T-helper 2 cell treated with Interferon-gamma antibody and Interleukin-4, amounts not matched to agents 5 μg/mL and 100 μg/mL, for 36 hours (primary cell): ENCODE data around the gene CFAP43.
"Not testable (repeated sequence)": the region's sequence is repeated elsewhere in the genome, so short reads cannot be mapped to it uniquely, and the experiment has no call there.

Experiments used
- DNase-seq: peaks from one replicate; pipeline ENCODE4 v3.0.0; 2021; ENCODE audit warnings: low spot score
- H3K27ac Mint-ChIP-seq: one replicate; pipeline ENCODE4 v1.8.0; 2021; ENCODE audit warnings: mild to moderate bottlenecking, mixed read lengths
- H3K27me3 Mint-ChIP-seq: one replicate; pipeline ENCODE4 v1.8.0; 2021; ENCODE audit warnings: low read depth, mixed read lengths
- H3K36me3 Mint-ChIP-seq: one replicate; pipeline ENCODE4 v1.8.0; 2021; ENCODE audit warnings: low read depth, mixed read lengths
- H3K4me1 Mint-ChIP-seq: one replicate; pipeline ENCODE4 v1.8.0; 2021; ENCODE audit warnings: low read depth, mixed read lengths
- H3K4me3 Mint-ChIP-seq: one replicate; pipeline ENCODE4 v1.8.0; 2022; ENCODE audit warnings: mild to moderate bottlenecking, moderate library complexity, mixed read lengths
- H3K9me3 Mint-ChIP-seq: one replicate; pipeline ENCODE4 v1.8.0; 2021; ENCODE audit warnings: mixed read lengths

CFAP43 gene

DNA sequence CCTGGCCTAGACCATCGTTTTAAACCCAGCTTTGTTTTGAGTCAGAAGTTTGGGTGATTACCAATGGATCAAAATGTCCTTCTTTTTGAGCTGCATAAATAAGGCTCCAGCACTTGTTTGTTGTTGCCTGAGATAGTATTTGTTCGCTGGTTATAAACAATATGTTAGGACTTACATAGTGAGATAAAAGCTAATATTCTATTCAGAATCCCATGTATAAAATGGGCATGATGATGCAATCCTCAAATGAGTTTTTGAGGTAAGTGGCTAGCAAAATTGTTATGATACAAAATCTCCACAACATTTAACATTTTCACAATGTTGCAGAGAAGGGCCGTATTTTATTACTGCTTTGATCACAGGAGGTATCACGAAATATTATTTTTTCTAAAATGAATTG is 48.5 kb downstream of the CFAP43 start:
- peaks cover 16% of the 10 kb centered on the region for H3K27me3 Mint-ChIP-seq
- H3K9me3 Mint-ChIP-seq, result no peaks in the 10 kb centered on the region
- no peak for DNase-seq
- H3K27ac Mint-ChIP-seq, result no peak overlapping the region
- H3K4me3 Mint-ChIP-seq, result no peak overlapping the region
- no peaks in the 10 kb centered on the region for H3K36me3 Mint-ChIP-seq
- no peaks in the 10 kb centered on the region for H3K4me1 Mint-ChIP-seq

DNA sequence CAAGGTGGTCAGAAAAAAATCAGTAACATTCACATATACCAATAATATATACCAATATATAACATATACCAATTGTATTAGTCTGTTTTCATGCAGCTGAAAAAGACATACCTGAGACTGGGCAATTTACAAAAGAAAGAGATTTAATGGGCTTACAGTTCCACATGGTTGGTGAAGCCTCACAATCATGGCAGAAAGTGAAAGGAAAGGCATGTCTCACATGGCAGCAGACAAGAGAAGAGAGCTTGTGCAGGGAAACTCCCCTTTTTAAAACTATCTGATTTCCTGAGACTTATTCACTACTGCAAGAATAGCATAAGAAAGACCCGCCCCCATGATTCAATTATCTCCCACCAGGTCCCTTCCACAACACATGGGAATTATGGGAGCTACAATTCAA is 58.0 kb downstream of the CFAP43 start:
- not testable (repeated sequence) for H3K9me3 Mint-ChIP-seq, H3K27ac Mint-ChIP-seq, H3K36me3 Mint-ChIP-seq, H3K4me3 Mint-ChIP-seq, DNase-seq, H3K4me1 Mint-ChIP-seq
- peaks cover 37% of the 10 kb centered on the region for H3K27me3 Mint-ChIP-seq

DNA sequence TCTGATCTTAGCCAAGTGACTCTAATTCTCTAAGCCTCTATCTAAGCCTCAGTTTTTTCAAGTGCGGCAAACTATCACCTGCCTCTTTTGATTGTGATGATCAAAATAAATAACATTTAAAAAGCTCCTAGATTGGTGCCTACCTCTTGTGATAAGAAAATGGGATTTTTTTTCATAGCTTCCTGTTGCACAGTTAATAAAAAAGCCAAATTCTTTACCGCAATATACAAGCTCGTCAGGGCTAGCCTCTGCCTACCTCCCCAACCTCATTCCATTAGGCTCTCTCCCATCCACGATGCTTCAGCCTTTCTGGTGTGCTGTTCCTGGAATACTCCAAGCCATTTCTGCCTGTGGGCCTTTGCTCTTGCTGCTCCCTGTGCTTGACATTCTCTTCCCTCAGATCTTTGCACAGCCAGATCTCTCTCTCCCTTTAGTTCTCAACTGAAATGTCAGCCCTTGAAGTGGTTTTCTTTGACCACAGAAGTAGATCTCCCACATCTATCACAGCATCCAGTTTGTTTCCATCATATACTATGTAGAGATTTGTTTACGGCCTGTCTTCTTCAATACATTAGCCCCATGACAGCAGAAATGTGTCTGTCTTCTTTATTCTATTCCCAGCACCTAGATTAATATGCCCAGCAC is 61.4 kb downstream of the CFAP43 start:
- peaks cover 9% of the 10 kb centered on the region for H3K9me3 Mint-ChIP-seq
- H3K4me3 Mint-ChIP-seq, result no peak overlapping the region
- H3K4me1 Mint-ChIP-seq, result peaks cover 4% of the 10 kb centered on the region
- H3K27me3 Mint-ChIP-seq, result peaks cover 40% of the 10 kb centered on the region
- H3K36me3 Mint-ChIP-seq, result no peaks in the 10 kb centered on the region
- no peak for DNase-seq
- no peak overlapping the region for H3K27ac Mint-ChIP-seq

DNA sequence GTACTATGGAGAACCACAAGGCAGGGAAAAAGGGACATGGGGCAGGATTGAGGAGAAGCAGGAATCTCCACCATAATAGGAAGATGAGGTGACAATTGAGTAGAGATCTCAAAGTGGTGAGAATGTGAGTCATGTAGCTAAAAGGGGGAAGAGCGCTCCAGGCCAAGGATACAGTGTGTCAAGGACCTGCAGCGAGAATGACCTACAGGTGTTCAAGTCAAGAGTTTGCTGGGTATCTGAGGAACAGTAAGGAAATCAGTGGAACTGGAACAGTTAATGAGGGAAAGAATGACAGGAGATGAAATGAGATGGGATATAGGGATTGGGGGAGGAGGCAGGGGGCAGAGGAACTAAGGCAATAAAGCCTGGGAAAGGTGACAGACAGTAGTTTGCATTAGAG is 76.6 kb downstream of the CFAP43 start:
- H3K9me3 Mint-ChIP-seq, result peaks cover 15% of the 10 kb centered on the region
- no peak overlapping the region for H3K4me3 Mint-ChIP-seq
- H3K4me1 Mint-ChIP-seq, result no peaks in the 10 kb centered on the region
- peaks cover 30% of the 10 kb centered on the region for H3K27me3 Mint-ChIP-seq
- DNase-seq, result no peak
- H3K27ac Mint-ChIP-seq, result no peak overlapping the region
- no peaks in the 10 kb centered on the region for H3K36me3 Mint-ChIP-seq

GRCh38 chr10:104151737-104152136 is 80.4 kb downstream of the CFAP43 start:
- Mint-ChIP-seq H3K4me3 (no peak overlapping the region), H3K27me3 (peaks cover 35% of the 10 kb centered on the region), H3K4me1 (no peaks in the 10 kb centered on the region), H3K27ac (no peak overlapping the region), H3K9me3 (peaks cover 15% of the 10 kb centered on the region), H3K36me3 (no peaks in the 10 kb centered on the region)
- DNase-seq, result no peak

GRCh38 chr10:104150139-104150538 is 82.0 kb downstream of the CFAP43 start:
- Mint-ChIP-seq H3K9me3 (peaks cover 15% of the 10 kb centered on the region), H3K36me3 (no peaks in the 10 kb centered on the region), H3K4me1 (no peaks in the 10 kb centered on the region), H3K27ac (no peak overlapping the region), H3K4me3 (no peak overlapping the region), H3K27me3 (peaks cover 37% of the 10 kb centered on the region)
- DNase-seq, result no peak

DNA sequence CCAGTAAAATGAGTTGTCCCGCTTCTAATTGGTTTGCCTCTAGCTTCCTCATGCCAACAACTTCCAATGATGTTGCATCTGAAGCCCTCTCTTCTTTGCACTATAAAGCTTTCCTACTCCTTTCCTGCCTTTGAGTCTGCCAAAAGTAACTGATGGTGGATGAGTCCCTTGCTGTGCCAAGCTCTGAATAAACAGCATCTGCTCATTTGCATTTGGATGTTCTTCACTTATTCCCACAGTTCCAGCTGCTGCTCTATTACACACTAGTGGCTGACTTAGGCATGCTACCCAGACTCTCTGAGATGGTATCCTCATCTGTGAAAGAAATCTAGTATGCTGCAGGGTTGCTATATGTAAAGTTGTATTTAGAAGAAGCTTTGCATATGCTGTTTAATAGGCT is 85.3 kb downstream of the CFAP43 start:
- H3K27ac Mint-ChIP-seq, result no peak overlapping the region
- no peak overlapping the region for H3K4me3 Mint-ChIP-seq
- H3K36me3 Mint-ChIP-seq, result no peaks in the 10 kb centered on the region
- H3K27me3 Mint-ChIP-seq, result peaks cover 52% of the 10 kb centered on the region
- H3K4me1 Mint-ChIP-seq, result no peaks in the 10 kb centered on the region
- DNase-seq, result no peak
- H3K9me3 Mint-ChIP-seq, result peaks cover 6% of the 10 kb centered on the region

DNA sequence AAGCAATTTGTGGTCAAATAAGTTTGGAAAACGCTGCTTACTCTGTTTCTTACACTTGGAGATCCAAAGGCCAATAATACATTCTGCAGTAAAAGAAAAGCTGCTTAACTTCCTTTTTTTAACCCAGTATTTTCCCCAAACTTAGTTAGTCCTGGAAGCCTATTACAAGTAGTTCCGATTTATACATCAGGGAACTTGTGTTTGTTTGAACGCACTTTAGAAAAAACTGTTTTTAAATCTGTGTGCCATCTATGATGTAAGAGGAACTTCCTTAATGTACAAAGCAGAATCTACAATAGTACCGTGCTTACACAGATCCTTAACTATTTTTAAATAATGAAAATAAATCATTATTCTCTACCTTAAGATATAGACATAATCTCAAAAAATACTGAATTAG is 87.2 kb downstream of the CFAP43 start:
- H3K27me3 Mint-ChIP-seq, result peaks cover 51% of the 10 kb centered on the region

DNA sequence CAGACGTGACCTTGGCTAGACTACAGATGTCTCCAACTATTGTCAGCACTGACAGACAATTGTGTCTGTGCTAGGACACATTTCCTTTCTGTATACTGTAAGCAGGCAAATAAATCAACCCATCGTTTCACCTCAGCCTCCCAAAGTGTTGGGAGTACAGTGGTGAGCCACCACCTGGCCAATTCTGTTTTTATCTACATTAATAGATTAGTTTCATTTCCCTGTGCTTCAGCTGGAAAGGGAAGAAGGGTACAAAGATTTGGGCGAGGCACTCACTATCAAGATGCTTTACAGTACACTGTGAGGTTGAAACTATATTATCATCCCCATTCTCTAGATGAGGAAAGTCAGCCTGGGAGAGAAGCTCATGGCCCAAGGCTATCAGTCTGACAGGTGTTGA is 88.3 kb downstream of the CFAP43 start:
- Mint-ChIP-seq H3K36me3 (no peaks in the 10 kb centered on the region), H3K4me1 (no peaks in the 10 kb centered on the region), H3K27me3 (peaks cover 50% of the 10 kb centered on the region), H3K27ac (no peak overlapping the region), H3K4me3 (no peak overlapping the region), H3K9me3 (no peaks in the 10 kb centered on the region)
- no peak for DNase-seq

More for the DNA sequence above, 87.2 kb downstream of the CFAP43 start:
- Mint-ChIP-seq H3K9me3 (no peaks in the 10 kb centered on the region), H3K4me3 (no peak overlapping the region), H3K27ac (no peak overlapping the region), H3K4me1 (no peaks in the 10 kb centered on the region), H3K36me3 (no peaks in the 10 kb centered on the region)
- DNase-seq, result no peak

DNA sequence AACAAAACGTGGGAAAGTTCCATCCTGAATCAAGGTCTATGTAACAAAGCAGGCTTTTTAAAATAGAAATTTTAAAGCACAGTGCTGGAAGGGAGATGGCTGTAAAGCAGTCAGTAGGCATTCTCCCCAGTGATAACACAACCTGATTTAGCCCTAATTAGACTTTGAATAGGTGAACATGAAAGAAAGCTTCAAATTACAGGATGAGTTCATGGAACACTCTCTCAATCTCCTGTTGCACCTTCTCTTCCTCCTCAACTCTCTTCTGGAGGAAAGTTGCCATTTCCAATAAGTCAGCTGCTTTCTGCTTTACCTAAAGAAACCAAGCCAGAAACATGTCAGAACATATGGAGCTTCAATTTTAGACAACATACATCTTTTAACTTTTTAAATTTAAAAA is 90.1 kb downstream of the CFAP43 start:
- DNase-seq, result no peak
- Mint-ChIP-seq H3K27me3 (peaks cover 50% of the 10 kb centered on the region), H3K4me1 (no peaks in the 10 kb centered on the region), H3K36me3 (no peaks in the 10 kb centered on the region), H3K9me3 (no peaks in the 10 kb centered on the region), H3K27ac (no peak overlapping the region), H3K4me3 (no peak overlapping the region)

GRCh38 chr10:104139221-104139620 is 92.9 kb downstream of the CFAP43 start:
- no peak for DNase-seq
- Mint-ChIP-seq H3K27me3 (peaks cover 38% of the 10 kb centered on the region), H3K9me3 (no peaks in the 10 kb centered on the region), H3K4me3 (no peak overlapping the region), H3K4me1 (no peaks in the 10 kb centered on the region), H3K27ac (no peak overlapping the region), H3K36me3 (no peaks in the 10 kb centered on the region)

GRCh38 chr10:104138131-104138530 is 94.0 kb downstream of the CFAP43 start:
- Mint-ChIP-seq H3K9me3 (no peaks in the 10 kb centered on the region), H3K4me1 (no peaks in the 10 kb centered on the region), H3K27me3 (peaks cover 38% of the 10 kb centered on the region), H3K27ac (no peak overlapping the region), H3K36me3 (no peaks in the 10 kb centered on the region), H3K4me3 (no peak overlapping the region)
- DNase-seq, result no peak

- peaks cover 24% of the 10 kb centered on the region for H3K27me3 Mint-ChIP-seq
- H3K9me3 Mint-ChIP-seq, result no peaks in the 10 kb centered on the region
- DNase-seq, result no peak
- H3K4me3 Mint-ChIP-seq, result no peak overlapping the region
- H3K27ac Mint-ChIP-seq, result no peak overlapping the region
- peaks cover 8% of the 10 kb centered on the region for H3K36me3 Mint-ChIP-seq
- H3K4me1 Mint-ChIP-seq, result peaks cover 2% of the 10 kb centered on the region
Observed at GRCh38 chr10:104130041-104130440, 102.1 kb downstream of the CFAP43 start.

DNA sequence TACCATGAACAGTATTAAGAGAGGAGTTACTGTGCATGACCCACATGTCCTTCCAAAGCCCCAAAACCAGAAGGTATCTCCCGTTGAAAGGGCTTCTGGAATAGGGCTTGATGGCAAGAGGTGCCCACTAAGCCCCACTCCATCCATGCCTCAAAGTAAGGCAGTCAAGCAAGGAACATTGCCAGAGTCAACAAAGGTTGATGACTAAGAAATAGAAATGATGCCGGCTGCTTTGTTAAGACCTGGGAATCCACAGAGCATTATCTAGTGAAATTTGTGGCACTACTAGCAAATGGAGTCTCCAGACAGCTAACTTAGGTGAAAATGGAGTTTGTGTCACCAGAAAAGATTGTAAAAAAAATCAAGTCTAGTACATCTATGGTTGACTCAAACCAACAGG is 104.0 kb downstream of the CFAP43 start:
- H3K4me3 Mint-ChIP-seq, result no peak overlapping the region
- peaks cover 14% of the 10 kb centered on the region for H3K36me3 Mint-ChIP-seq
- H3K4me1 Mint-ChIP-seq, result peaks cover 11% of the 10 kb centered on the region
- H3K9me3 Mint-ChIP-seq, result no peaks in the 10 kb centered on the region
- no peak for DNase-seq
- H3K27ac Mint-ChIP-seq, result no peak overlapping the region
- H3K27me3 Mint-ChIP-seq, result peaks cover 9% of the 10 kb centered on the region

GRCh38 chr10:104127411-104127810 is 104.8 kb downstream of the CFAP43 start:
- H3K9me3 Mint-ChIP-seq, result no peaks in the 10 kb centered on the region
- no peak for DNase-seq
- H3K27ac Mint-ChIP-seq, result no peak overlapping the region
- H3K36me3 Mint-ChIP-seq, result peaks cover 14% of the 10 kb centered on the region
- H3K27me3 Mint-ChIP-seq, result peaks cover 1% of the 10 kb centered on the region
- H3K4me3 Mint-ChIP-seq, result no peak overlapping the region
- H3K4me1 Mint-ChIP-seq, result peaks cover 17% of the 10 kb centered on the region
